NCI-H146 (cell line): ENCODE measurements around the gene MRAS.
"Not testable (repeated sequence)": the region's sequence is repeated elsewhere in the genome, so short reads cannot be mapped to it uniquely, and the experiment has no call there.

ENCODE experiments used
- DNase-seq: peaks from one replicate; lab custom pipeline; 2025; lab: John Stamatoyannopoulos, UW

MRAS gene

GRCh38 chr3:138389841-138390581 lies 41.6 kb downstream of the MRAS start:
- no peak for DNase-seq

GRCh38 chr3:138390582-138390932 lies 42.2 kb downstream of the MRAS start:
- no peak for DNase-seq

GRCh38 chr3:138394156-138394555 lies 45.8 kb downstream of the MRAS start:
- DNase-seq: no peak

- no peak for DNase-seq
Observed at GRCh38 chr3:138394686-138395085, 46.3 kb downstream of the MRAS start.

GRCh38 chr3:138395865-138396751 lies 47.7 kb downstream of the MRAS start:
- no peak for DNase-seq

- no peak for DNase-seq
Observed at GRCh38 chr3:138396752-138397410, 48.5 kb downstream of the MRAS start.

GRCh38 chr3:138397983-138398382 lies 49.6 kb downstream of the MRAS start:
- peak; percentile 21 for DNase-seq

- peak; percentile 98 for DNase-seq
Observed at GRCh38 chr3:138398791-138399575, 50.6 kb downstream of the MRAS start.

- DNase-seq: peak; percentile 97
Observed at GRCh38 chr3:138399766-138400165, 51.4 kb downstream of the MRAS start.

- DNase-seq: no peak
Observed at GRCh38 chr3:138400651-138401070, 52.3 kb downstream of the MRAS start.

GRCh38 chr3:138401834-138402233 lies 53.5 kb downstream of the MRAS start:
- no peak for DNase-seq

GRCh38 chr3:138404121-138404520 lies 55.7 kb downstream of the MRAS start:
- DNase-seq: no peak

- no peak for DNase-seq
Observed at GRCh38 chr3:138405001-138405400, 56.6 kb downstream of the MRAS start.

GRCh38 chr3:138405486-138405885 lies 57.1 kb downstream of the MRAS start:
- no peak for DNase-seq

- no peak for DNase-seq
Observed at GRCh38 chr3:138406606-138407005, 58.2 kb downstream of the MRAS start.

GRCh38 chr3:138407236-138407907 lies 59.0 kb downstream of the MRAS start:
- DNase-seq: no peak

GRCh38 chr3:138408751-138409570 lies 60.6 kb downstream of the MRAS start:
- DNase-seq: no peak

GRCh38 chr3:138412821-138413551 lies 64.6 kb downstream of the MRAS start:
- no peak for DNase-seq

- not testable (repeated sequence) for DNase-seq
Observed at GRCh38 chr3:138416236-138416635, 67.9 kb downstream of the MRAS start.

- DNase-seq: peak; percentile 95
Observed at GRCh38 chr3:138417559-138417982, 69.2 kb downstream of the MRAS start.
